OCI-M2 (cell line): ENCODE results near the gene PPP1R11.
"Not testable (repeated sequence)": the region's sequence is repeated elsewhere in the genome, so short reads cannot be mapped to it uniquely, and the experiment has no call there.

Experiments
- DNase-seq: peaks from one replicate; lab custom pipeline; 2025; ENCODE audit not compliant: unreplicated experiment; lab: John Stamatoyannopoulos, UW

Gene PPP1R11, protein sequence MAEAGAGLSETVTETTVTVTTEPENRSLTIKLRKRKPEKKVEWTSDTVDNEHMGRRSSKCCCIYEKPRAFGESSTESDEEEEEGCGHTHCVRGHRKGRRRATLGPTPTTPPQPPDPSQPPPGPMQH

GRCh38 chr6:30066577-30067459, at the start of gene PPP1R11:
PPP1R11 (plus strand) TSS chr6:30067198; CDS start chr6:30067411, 213 bp downstream.
- DNase-seq, result peak; percentile 94

DNA sequence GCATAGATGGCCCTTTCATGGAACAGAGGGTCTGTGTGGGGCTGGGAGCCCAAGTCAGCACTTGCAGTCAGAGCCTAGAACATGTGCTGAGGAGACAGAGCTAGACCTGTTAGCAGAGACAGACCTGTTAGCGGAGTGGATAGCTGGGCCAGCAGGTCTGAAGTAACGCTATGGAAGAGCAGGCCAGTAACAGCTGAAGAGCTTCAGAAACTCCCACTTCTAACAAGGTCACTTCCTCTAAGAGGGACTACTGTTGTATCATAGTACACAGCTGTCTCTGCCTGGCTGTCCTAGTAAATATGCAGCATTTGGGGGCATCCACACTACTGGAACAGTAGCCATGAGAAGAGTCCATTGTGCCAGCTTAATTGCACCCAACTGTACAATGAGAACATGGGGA, 47.2 kb upstream of the PPP1R11 start:
- no peak for DNase-seq

DNA sequence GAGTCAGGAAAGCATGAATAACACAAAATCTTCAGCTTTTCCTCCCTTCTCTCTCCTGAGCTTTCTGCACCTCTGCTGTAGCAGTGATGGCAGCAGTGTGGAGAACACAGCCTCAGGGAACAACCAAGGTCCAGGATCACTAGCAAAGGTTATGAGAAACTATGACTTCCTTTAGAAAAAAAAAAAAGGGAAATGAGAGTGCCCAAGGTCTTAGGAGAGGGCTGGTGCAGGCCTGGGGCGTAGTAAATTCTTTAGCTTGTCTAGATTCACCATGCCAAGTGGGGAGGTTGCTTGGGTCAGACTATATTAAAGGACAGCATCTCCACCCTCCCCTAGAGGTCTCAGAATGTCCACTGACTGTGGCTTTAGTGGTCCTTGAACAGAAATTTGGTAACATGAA, 46.4 kb upstream of the PPP1R11 start:
- DNase-seq, result no peak

GRCh38 chr6:30022189-30022588, 44.8 kb upstream of the PPP1R11 start:
- no peak for DNase-seq

DNA sequence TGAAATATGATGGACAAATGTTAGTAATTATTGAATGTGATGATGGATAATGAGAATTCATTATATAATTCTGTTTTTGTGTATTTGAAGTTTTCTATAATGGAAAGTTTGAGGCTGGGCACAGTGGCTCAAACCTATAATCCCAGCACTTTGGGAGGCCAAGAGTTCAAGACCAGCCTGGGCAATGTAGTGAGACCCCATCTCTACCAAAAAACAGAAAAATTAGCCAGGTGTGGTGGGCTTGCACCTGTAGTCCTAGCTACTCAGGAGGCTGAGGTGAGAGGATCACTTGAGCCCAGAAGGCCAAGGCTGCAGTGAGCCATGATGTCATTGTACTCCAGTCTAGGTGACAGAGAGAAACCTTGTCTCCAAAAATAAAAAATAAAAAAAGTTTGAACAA, 44.3 kb upstream of the PPP1R11 start:
- DNase-seq, result not testable (repeated sequence)

DNA sequence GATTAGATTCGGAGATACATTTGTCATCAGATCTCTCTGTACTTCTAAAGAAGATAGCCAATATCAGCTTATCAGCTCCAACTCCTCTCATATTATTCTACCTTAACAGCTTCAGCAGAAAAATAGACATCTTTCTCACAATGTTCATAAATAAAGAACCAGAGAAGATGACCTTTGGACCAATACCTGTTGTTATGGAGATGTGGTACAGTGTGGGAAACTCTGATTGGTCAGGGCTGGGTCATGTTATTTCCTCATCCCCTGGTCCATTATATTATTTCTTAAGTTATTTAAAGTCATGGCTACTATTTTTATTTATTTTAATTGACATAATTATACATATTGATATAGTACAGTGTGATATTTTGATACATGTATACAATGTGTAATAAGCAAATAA, 41.8 kb upstream of the PPP1R11 start:
- DNase-seq, result no peak

- DNase-seq, result no peak
These were observed 37.4 kb upstream of the PPP1R11 start for GRCh38 chr6:30029588-30029987.

DNA sequence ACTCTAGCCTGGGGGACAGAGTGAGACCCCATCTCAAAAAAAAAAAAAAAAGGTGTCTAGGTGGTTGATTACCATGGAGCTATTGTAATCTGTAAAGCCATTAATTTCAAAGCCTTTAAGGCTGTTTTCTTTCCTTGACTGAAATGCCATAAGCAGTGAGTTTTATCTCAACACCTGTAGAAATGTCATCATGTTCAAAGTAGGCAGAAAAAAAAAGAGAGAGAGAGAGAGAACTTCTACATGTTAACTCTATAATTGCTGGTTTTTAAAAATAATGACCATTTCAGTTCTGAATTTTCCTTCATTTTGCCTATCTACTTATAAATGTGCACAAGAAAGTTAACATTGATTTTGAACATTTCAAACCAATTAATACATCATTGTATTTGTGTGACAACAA, 35.6 kb upstream of the PPP1R11 start:
- DNase-seq, result no peak

- not testable (repeated sequence) for DNase-seq
These were observed 33.6 kb upstream of the PPP1R11 start for GRCh38 chr6:30033440-30033839.

- no peak for DNase-seq
These were observed 31.2 kb upstream of the PPP1R11 start for GRCh38 chr6:30035784-30036183.

- no peak for DNase-seq
These were observed 29.7 kb upstream of the PPP1R11 start for GRCh38 chr6:30037182-30037788.

DNA sequence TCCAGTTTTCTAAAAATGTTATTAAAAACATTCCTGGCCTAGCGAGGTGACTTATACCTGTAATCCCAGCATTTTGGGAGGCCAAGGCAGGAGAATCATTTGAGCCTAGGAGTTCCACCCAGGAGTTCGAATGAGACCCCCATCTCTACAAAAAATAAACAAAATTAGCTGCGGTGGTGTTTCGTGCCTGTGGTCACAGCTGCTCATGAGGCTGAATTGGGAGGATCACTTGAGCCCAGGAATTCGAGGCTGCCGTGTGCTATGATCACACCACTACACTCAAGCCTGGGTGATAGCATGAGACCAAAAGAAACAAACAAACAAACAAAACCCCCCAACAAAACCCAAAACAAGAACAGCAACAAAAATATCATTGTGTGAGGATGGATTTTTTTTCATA, 25.8 kb upstream of the PPP1R11 start:
- DNase-seq, result no peak

- no peak for DNase-seq
These were observed 25.2 kb upstream of the PPP1R11 start for GRCh38 chr6:30041821-30042220.

GRCh38 chr6:30042476-30042875, 24.5 kb upstream of the PPP1R11 start:
- DNase-seq, result no peak

- DNase-seq, result no peak
These were observed 24.1 kb upstream of the PPP1R11 start for GRCh38 chr6:30042914-30043313.

DNA sequence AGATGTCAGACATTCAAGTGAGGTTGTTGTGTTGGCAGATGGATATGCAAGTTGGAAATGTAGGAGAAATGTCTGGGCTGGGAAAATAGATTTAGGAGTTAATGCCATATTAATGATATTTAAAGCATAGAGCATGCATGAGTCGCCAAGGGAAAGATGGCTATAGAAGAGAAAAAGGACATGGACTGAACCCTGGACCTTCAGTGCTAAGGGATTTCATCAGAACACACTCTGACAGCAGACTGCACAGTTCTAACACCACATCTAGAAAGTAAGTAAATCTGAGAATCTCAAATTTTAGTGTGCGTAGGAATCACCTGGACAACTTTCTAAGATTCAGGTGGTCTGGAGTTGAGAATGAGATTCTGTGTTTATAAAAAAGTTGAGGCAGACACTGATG, 23.3 kb upstream of the PPP1R11 start:
- DNase-seq, result no peak

GRCh38 chr6:30044630-30045029, 22.4 kb upstream of the PPP1R11 start:
- DNase-seq, result no peak

- no peak for DNase-seq
These were observed 19.8 kb upstream of the PPP1R11 start for GRCh38 chr6:30047220-30047619.

DNA sequence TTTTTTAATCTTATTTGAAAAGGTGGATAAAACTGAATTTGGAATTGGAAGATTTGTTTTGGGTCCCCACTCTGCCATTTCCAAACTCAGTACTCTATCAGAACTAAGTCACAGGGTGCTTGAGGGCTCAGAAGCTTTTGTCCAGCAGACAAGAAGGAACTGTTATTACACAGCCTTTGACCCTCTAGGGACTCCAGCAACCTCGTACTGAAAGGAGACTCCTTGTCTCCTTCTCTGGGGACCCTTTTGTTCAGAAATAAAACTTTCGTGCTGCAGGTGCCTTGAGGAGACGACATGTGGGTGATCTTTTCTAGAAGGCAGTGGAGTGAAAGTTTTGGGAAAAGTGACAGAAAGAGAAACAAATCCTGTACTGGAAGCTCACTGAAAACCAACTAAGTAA, 13.3 kb upstream of the PPP1R11 start:
- no peak for DNase-seq

GRCh38 chr6:30055513-30055912, 11.5 kb upstream of the PPP1R11 start:
- DNase-seq, result no peak

DNA sequence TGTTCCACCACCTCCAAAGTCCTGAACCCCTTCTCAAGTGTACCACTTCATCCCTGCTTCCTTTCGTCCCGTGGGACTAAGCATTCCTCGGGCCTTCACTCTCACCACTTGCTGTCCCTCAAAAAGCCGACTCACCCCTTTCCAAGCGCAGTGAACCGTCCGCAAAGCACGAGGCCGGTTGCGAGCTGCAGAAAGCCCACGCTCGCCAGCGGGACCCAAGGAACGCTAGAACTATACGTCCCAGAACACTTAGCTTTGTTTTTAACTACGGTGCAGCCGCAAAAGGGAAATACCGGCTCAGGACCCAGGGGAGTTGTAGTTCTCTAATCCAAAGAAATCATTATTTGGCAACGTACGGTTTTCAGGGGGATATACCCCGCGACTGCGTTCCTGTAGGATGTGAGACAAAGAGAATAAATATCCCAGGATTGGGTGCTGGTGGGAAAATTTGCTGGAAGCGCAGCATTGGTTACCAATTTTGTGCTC, 6.3 kb upstream of the PPP1R11 start:
- no peak for DNase-seq
